Endodermal cell (in vitro differentiated cells): ENCODE results near the gene CNBD2. TPM values are rescaled to one million over a fixed set of nuclear protein-coding genes. Genes with fewer than 3 reads are reported as not detected.
"Not testable (repeated sequence)": the region's sequence is repeated elsewhere in the genome, so short reads cannot be mapped to it uniquely, and the experiment has no call there.

Experiments used
- DNase-seq: peaks from one replicate; pipeline ENCODE4 v3.0.0-alpha.2; 2017
- H3K27ac ChIP-seq: 2 replicates; pipeline ENCODE4 v1.5.1; 2013; ENCODE audit warnings: mild to moderate bottlenecking, low read depth, low read length, moderate library complexity
- H3K27me3 ChIP-seq: 2 replicates; pipeline ENCODE4 v1.6.1; 2013; ENCODE audit warnings: mild to moderate bottlenecking, low read length, moderate library complexity; ENCODE audit not compliant: insufficient read depth, control insufficient read depth, poor library complexity, severe bottlenecking
- H3K36me3 ChIP-seq: 2 replicates; pipeline ENCODE4 v1.7.0; 2013; ENCODE audit warnings: mild to moderate bottlenecking, low read length, moderate library complexity; ENCODE audit not compliant: control insufficient read depth, insufficient read depth
- H3K4me1 ChIP-seq: one replicate; pipeline ENCODE4 v1.7.0; 2013; ENCODE audit warnings: low read length; ENCODE audit not compliant: control insufficient read depth, insufficient read depth
- H3K4me3 ChIP-seq: 2 replicates; pipeline ENCODE4 v1.5.1; 2013; ENCODE audit warnings: mild to moderate bottlenecking, low read length, moderate library complexity
- H3K9ac ChIP-seq: 2 replicates; pipeline ENCODE4 v1.6.1; 2013; ENCODE audit warnings: mild to moderate bottlenecking, low read length, moderate library complexity; ENCODE audit not compliant: poor library complexity, severe bottlenecking; ENCODE audit errors: extremely low read depth
- H3K9me3 ChIP-seq: 2 replicates; pipeline ENCODE4 v1.6.1; 2013; ENCODE audit warnings: mild to moderate bottlenecking, low read length, moderate library complexity; ENCODE audit not compliant: control insufficient read depth
- H3K27ac Mint-ChIP-seq: 2 replicates; pipeline ENCODE4 v1.8.0; 2020; ENCODE audit warnings: mixed read lengths
- H3K27me3 Mint-ChIP-seq: 2 replicates; pipeline ENCODE4 v1.8.0; 2021; ENCODE audit warnings: mild to moderate bottlenecking, mixed read lengths; ENCODE audit not compliant: insufficient read depth
- H3K36me3 Mint-ChIP-seq: 2 replicates; pipeline ENCODE4 v1.8.0; 2020; ENCODE audit warnings: low read depth, mixed read lengths
- H3K4me1 Mint-ChIP-seq: 2 replicates; pipeline ENCODE4 v1.8.0; 2020; ENCODE audit warnings: mixed read lengths
- H3K4me3 Mint-ChIP-seq: 2 replicates; pipeline ENCODE4 v1.8.0; 2020; ENCODE audit warnings: mild to moderate bottlenecking, moderate library complexity, mixed read lengths
- H3K9me3 Mint-ChIP-seq: 2 replicates; pipeline ENCODE4 v1.8.0; 2020; ENCODE audit warnings: mild to moderate bottlenecking, mixed read lengths
- WGBS, 2 experiments: methylation state at CpG; one replicate each; pipeline versions ENCODE4 v1.1.5 to v1.1.7; 2013; ENCODE audit warnings: missing lambda C conversion rate in 2 of 2, mixed read lengths in 1 of 2; ENCODE audit not compliant: insufficient coverage in 1 of 2, insufficient read length in 1 of 2; 5-methylcytosine and 5-hydroxymethylcytosine counted together
- total RNA-seq, 2 donors: library from RNA; stranded (reverse); fragmentation: NEBNext Ultra II Directional in 1 of 2; extraction: Animal tissue kit (Norgen Biotek cat#: 25700) in 1 of 2; gene quantifications; 2 replicates in 1 of 2; 3 replicates in 1 of 2; pipeline ENCODE4 v1.2.1, GENCODE V29; 2021
- TF ChIP-seq, protein P1 (sequence below): fragments of 200-600 bp; sonication (generic); conservative IDR thresholded peaks from 2 replicates; pipeline ENCODE4 v1.5.0; 2021; ENCODE audit warnings: antibody characterized with exemption, mild to moderate bottlenecking

The CNBD2 gene
- total RNA-seq, 2 donors from 2014 or later, result 1.3 to 1.9 TPM

DNA sequence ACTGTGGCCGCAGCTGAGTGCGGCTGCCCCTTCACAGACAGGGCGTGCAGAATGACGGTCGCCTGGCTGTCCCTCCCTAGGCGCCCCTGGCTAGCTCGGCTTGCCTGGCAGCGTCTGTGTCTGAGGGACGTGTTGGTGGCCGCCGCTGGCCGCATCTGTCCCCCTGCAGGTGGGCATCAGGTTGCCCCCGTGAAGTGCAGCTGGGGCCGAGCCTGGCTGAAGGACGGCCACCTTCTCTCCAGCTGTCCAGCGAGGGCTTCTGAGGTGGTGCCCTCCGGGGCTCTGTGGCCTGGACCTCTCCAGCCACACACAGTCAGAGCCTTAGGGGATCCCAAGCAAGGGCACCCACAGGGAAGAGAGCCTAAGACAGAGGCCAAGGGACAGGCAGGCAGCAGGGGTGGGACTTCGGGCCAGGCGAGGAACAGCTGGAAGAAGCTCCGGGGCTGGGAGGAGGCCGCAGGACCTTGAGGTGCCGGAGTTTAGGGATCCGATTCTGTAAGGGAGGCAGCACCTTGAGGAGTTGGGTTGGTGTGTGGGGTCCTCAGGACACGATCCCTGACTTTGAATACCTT lies 97.1 kb downstream of the CNBD2 start:
- H3K9me3 ChIP-seq, result peaks cover 9% of the 10 kb centered on the region
- DNase-seq, result no peak
- Mint-ChIP-seq H3K27ac (no peak overlapping the region), H3K4me1 (peaks cover 2% of the 10 kb centered on the region), H3K4me3 (peak overlapping the region; percentile 63), H3K27me3 (peaks cover 35% of the 10 kb centered on the region), H3K9me3 (no peaks in the 10 kb centered on the region), H3K36me3 (no peaks in the 10 kb centered on the region)
- TF ChIP-seq, protein P1, sequence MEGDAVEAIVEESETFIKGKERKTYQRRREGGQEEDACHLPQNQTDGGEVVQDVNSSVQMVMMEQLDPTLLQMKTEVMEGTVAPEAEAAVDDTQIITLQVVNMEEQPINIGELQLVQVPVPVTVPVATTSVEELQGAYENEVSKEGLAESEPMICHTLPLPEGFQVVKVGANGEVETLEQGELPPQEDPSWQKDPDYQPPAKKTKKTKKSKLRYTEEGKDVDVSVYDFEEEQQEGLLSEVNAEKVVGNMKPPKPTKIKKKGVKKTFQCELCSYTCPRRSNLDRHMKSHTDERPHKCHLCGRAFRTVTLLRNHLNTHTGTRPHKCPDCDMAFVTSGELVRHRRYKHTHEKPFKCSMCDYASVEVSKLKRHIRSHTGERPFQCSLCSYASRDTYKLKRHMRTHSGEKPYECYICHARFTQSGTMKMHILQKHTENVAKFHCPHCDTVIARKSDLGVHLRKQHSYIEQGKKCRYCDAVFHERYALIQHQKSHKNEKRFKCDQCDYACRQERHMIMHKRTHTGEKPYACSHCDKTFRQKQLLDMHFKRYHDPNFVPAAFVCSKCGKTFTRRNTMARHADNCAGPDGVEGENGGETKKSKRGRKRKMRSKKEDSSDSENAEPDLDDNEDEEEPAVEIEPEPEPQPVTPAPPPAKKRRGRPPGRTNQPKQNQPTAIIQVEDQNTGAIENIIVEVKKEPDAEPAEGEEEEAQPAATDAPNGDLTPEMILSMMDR, result peak; percentile 37
- H3K4me1 ChIP-seq, result peaks cover 3% of the 10 kb centered on the region
- peak overlapping the region; percentile 93 for H3K27ac ChIP-seq
- peaks cover 15% of the 10 kb centered on the region for H3K27me3 ChIP-seq
- no peaks in the 10 kb centered on the region for H3K36me3 ChIP-seq
- H3K4me3 ChIP-seq, result no peak overlapping the region
- H3K9ac ChIP-seq, result no peak overlapping the region
- 68 to 78% methylated on average over 14 to 24 of the region's 24 CpGs for WGBS, 2 experiments

- WGBS, 2 experiments, result 83 to 88% methylated on average over 1 to 2 of the region's 2 CpGs
Observed at GRCh38 chr20:36066777-36067176, 98.4 kb downstream of the CNBD2 start.

GRCh38 chr20:36068526-36068925 lies 100.1 kb downstream of the CNBD2 start:
- H3K27ac ChIP-seq, H3K36me3 ChIP-seq, H3K9ac ChIP-seq, DNase-seq, H3K4me3 ChIP-seq, H3K4me1 ChIP-seq, H3K36me3 Mint-ChIP-seq, H3K27me3 ChIP-seq, H3K9me3 Mint-ChIP-seq, H3K4me1 Mint-ChIP-seq, H3K4me3 Mint-ChIP-seq, H3K9me3 ChIP-seq, H3K27ac Mint-ChIP-seq: not testable (repeated sequence)
- WGBS, 2 experiments, result 92 to 100% methylated on average over 10 of the region's 11 CpGs
- peaks cover 14% of the 10 kb centered on the region for H3K27me3 Mint-ChIP-seq

More at GRCh38 chr20:36066777-36067176, 98.4 kb downstream of the CNBD2 start:
- H3K36me3 ChIP-seq, result no peaks in the 10 kb centered on the region
- peaks cover 31% of the 10 kb centered on the region for H3K27me3 Mint-ChIP-seq
- peaks cover 3% of the 10 kb centered on the region for H3K4me1 ChIP-seq
- no peak overlapping the region for H3K4me3 ChIP-seq
- TF ChIP-seq, protein P1, result no peak
- no peak overlapping the region for H3K9ac ChIP-seq
- H3K4me3 Mint-ChIP-seq, result no peak overlapping the region
- H3K27me3 ChIP-seq, result peaks cover 15% of the 10 kb centered on the region
- peaks cover 2% of the 10 kb centered on the region for H3K4me1 Mint-ChIP-seq
- no peak for DNase-seq
- H3K9me3 Mint-ChIP-seq, result no peaks in the 10 kb centered on the region
- H3K9me3 ChIP-seq, result peaks cover 8% of the 10 kb centered on the region
- H3K27ac ChIP-seq, result no peak overlapping the region
- no peaks in the 10 kb centered on the region for H3K36me3 Mint-ChIP-seq
- H3K27ac Mint-ChIP-seq, result no peak overlapping the region

GRCh38 chr20:36070451-36070850 lies 102.1 kb downstream of the CNBD2 start:
- Histone ChIP-seq H3K9me3 (no peaks in the 10 kb centered on the region), H3K4me1 (no peaks in the 10 kb centered on the region), H3K9ac (no peak overlapping the region), H3K4me3 (no peak overlapping the region), H3K27me3 (peaks cover 3% of the 10 kb centered on the region), H3K36me3 (no peaks in the 10 kb centered on the region), H3K27ac (peak overlapping the region; percentile 6)
- no peaks in the 10 kb centered on the region for H3K36me3 Mint-ChIP-seq
- H3K4me1 Mint-ChIP-seq, result peaks cover 2% of the 10 kb centered on the region
- no peak overlapping the region for H3K4me3 Mint-ChIP-seq
- H3K9me3 Mint-ChIP-seq, result no peaks in the 10 kb centered on the region
- H3K27me3 Mint-ChIP-seq, result peaks cover 6% of the 10 kb centered on the region
- DNase-seq, result peak; percentile 61
- 72% methylated on average over 7 of the region's 8 CpGs; no CpG with 5 or more reads in 1 of the 2 experiments for WGBS, 2 experiments
- TF ChIP-seq, protein P1, result no peak
- H3K27ac Mint-ChIP-seq, result no peak overlapping the region
